ENCODE measurements around the gene SP1. TPM values are rescaled to one million over a fixed set of nuclear protein-coding genes. Genes with fewer than 3 reads are reported as not detected.
"Not testable (repeated sequence)": the region's sequence is repeated elsewhere in the genome, so short reads cannot be mapped to it uniquely, and the experiment has no call there.

Gene SP1
- total RNA-seq, 2 experiments from 2014 or later = 72.2 to 76.5 TPM

DNA sequence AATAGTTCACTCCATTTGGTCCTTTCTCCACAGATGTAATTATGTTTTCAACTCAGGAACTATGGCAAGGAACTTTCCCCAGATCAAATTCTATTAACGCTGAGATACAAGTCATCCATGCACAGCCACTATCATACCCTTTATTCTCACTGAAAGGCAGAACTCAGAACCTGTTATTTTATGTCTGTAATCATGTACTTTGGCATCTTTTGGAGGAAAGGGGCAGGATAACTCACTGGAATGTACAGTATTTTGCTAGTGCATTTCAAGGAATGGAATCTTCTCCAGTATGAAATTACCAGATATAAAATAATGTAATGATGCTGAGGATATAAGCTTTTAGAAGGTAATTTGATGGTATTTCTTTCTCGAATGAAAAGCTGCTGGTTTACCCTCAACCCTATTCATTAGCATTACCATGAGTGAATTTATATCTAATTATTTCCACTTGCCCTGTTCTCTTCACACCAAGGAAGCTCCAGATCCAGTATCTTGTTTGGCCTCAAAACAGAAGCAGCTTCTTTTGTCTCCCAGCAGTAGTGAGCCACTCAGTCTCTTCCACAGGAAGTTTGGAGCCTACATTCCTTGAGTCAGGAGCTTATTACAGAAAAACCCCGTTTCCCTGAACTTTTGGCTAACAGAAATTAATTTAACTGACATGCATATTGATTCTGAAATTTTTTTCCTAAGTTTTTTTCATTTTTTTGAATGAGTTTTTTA lies 33.7 kb downstream of the SP1 start:
- Mint-ChIP-seq H3K4me3 (no peak overlapping the region), H3K4me1 (ENCODE audit: low read depth) (peaks cover 24% of the 10 kb centered on the region), H3K27ac (no peak overlapping the region), H3K27me3 (ENCODE audit: low read depth) (no peaks in the 10 kb centered on the region), H3K36me3 (ENCODE audit: low read depth) (peaks cover 37% of the 10 kb centered on the region), H3K9me3 (ENCODE audit: insufficient read depth) (no peaks in the 10 kb centered on the region)
- DNase-seq (no peak), ATAC-seq (no peak)
- POLR2A ChIA-PET = no interaction called here
- CTCF ChIA-PET = interaction anchor here (0.7 to 6.4 kb wide), 4 partner anchors 17 to 69 kb away, joined by 3 to 42 read pairs (median 4); no protein-coding TSS in a partner anchor

DNA sequence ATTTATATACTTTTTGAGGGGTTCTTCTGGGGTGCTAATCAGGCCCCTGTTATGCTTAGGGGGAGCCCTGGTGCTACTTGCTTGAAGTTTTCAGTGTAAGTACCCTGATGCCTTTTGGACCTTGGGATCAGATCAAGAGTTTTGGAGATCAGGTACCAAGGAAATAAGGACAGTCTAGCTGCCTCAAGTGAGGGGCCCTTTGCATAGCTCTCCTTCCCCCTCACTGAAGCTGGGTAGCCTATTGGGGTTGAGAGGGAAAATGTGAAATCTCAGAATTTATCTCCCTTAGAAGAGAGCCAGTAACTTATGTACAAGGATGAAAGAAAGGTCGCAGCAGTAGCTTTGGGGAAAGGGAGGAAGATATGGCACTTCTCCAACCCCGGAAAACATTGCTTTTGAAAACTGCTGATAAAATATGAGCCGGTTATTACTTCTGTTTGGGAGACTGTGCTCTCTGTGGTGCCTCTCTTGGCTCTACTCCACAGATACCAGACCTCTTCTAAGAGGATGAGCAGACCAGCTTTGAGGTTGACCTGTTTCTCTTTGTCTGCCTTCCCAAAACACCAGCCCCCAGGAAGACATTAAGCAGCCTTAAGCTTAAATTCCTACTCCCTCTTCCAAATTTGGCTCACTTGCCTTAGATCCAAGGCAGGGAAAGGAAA lies 34.9 kb downstream of the SP1 start:
- Mint-ChIP-seq H3K4me3 (no peak overlapping the region), H3K9me3 (ENCODE audit: insufficient read depth) (no peaks in the 10 kb centered on the region), H3K4me1 (ENCODE audit: low read depth) (peaks cover 24% of the 10 kb centered on the region), H3K27me3 (ENCODE audit: low read depth) (no peaks in the 10 kb centered on the region), H3K36me3 (ENCODE audit: low read depth) (peaks cover 32% of the 10 kb centered on the region), H3K27ac (no peak overlapping the region)
- DNase-seq (no peak), ATAC-seq (no peak)
- ChIA-PET CTCF (interaction anchor here (0.8 to 6.4 kb wide), 5 partner anchors 10 to 94 kb away, joined by 3 to 42 read pairs (median 4); no protein-coding TSS in a partner anchor), POLR2A (no interaction called here)

- H3K4me3 Mint-ChIP-seq; POLR2A ChIA-PET; H3K27me3 Mint-ChIP-seq (ENCODE audit: low read depth); H3K9me3 Mint-ChIP-seq (ENCODE audit: insufficient read depth); DNase-seq; ATAC-seq; H3K27ac Mint-ChIP-seq: not testable (repeated sequence)
- CTCF ChIA-PET = interaction anchor here (1.3 to 6.4 kb wide), 4 partner anchors 9 to 95 kb away, joined by 3 to 42 read pairs (median 4); no protein-coding TSS in a partner anchor
- H3K36me3 Mint-ChIP-seq (ENCODE audit: low read depth) = peaks cover 26% of the 10 kb centered on the region
- H3K4me1 Mint-ChIP-seq (ENCODE audit: low read depth) = peaks cover 27% of the 10 kb centered on the region
Measured at GRCh38 chr12:53415752-53416389, 35.9 kb downstream of the SP1 start.

DNA sequence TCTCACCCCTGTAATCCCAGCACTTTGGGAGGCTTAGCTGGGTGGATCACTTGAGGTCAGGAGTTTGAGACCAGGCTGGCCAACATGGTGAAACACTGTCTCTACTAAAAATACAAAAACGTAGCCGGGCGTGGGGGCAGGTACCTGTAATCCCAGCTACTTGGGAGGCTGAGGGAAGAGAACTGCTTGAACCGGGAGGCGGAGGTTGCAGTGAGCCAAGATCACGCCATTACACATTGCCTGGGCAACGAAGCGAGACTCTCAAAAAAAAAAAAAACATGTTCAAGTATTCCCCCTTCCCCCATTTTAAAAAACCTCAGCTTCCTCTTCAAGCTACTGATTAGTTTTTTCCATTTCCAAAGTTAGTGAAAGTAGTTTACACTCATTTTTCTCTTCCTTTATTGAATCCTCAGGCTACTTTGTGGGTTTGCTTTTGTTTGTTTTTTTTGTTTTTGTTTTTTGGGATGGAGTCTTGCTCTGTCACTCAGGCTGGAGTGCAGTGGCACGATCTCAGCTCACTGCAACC lies 37.4 kb downstream of the SP1 start:
- peaks cover 28% of the 10 kb centered on the region for H3K4me1 Mint-ChIP-seq (ENCODE audit: low read depth)
- H3K4me3 Mint-ChIP-seq; H3K9me3 Mint-ChIP-seq (ENCODE audit: insufficient read depth); H3K27ac Mint-ChIP-seq; H3K27me3 Mint-ChIP-seq (ENCODE audit: low read depth); DNase-seq; ATAC-seq: not testable (repeated sequence)
- POLR2A ChIA-PET = interaction anchor here (0.6 to 1.9 kb wide), 5 partner anchors 40 to 177 kb away, joined by 3 to 5 read pairs (median 3); partner anchors contain the start of gene AAAS
- H3K36me3 Mint-ChIP-seq (ENCODE audit: low read depth) = peaks cover 13% of the 10 kb centered on the region
- CTCF ChIA-PET = interaction anchor here (0.9 to 2.7 kb wide), 8 partner anchors 8 to 96 kb away, joined by 3 to 39 read pairs (median 6); partner anchors contain the start of gene AAAS

GRCh38 chr12:53418221-53418620 lies 38.2 kb downstream of the SP1 start:
- Mint-ChIP-seq H3K4me1 (ENCODE audit: low read depth) (peaks cover 20% of the 10 kb centered on the region), H3K4me3 (no peak overlapping the region), H3K9me3 (ENCODE audit: insufficient read depth) (no peaks in the 10 kb centered on the region), H3K36me3 (ENCODE audit: low read depth) (peaks cover 5% of the 10 kb centered on the region), H3K27me3 (ENCODE audit: low read depth) (no peaks in the 10 kb centered on the region), H3K27ac (no peak overlapping the region)
- POLR2A ChIA-PET = interaction anchor here (1.0 to 1.9 kb wide), 2 partner anchors 35 to 97 kb away, joined by 3 to 5 read pairs; partner anchors contain the start of gene AAAS
- CTCF ChIA-PET = interaction anchor here (0.9 to 2.7 kb wide), 7 partner anchors 17 to 97 kb away, joined by 3 to 39 read pairs (median 6); partner anchors contain the start of gene AAAS
- ATAC-seq (no peak), DNase-seq (no peak)

DNA sequence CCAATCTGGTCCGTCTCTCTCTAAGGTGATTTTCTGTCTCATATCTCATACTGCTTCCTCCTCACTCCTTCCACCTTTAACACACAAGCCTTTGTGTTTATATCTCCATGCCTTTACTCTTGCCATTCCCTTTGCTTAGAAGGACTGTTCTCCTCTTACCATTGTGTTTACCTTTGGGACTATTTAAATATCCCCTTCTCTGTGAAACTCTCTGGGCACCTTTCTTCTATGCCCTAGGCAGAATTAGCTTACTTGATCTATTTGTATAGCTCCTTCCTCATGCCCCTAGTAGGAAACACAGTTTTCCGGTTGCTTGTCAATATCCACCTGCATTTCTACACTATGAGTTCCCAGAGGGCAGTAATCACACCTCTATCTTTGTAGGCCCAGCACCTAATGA lies 39.8 kb downstream of the SP1 start:
- POLR2A ChIA-PET = no interaction called here
- no peak for ATAC-seq
- H3K9me3 Mint-ChIP-seq (ENCODE audit: insufficient read depth) = no peaks in the 10 kb centered on the region
- H3K27ac Mint-ChIP-seq = no peak overlapping the region
- H3K4me3 Mint-ChIP-seq = no peak overlapping the region
- CTCF ChIA-PET = interaction anchor here (0.7 to 7.5 kb wide), 9 partner anchors 10 to 99 kb away, joined by 3 to 171 read pairs (median 13); partner anchors contain the start of gene AAAS
- H3K27me3 Mint-ChIP-seq (ENCODE audit: low read depth) = no peaks in the 10 kb centered on the region
- H3K4me1 Mint-ChIP-seq (ENCODE audit: low read depth) = peaks cover 17% of the 10 kb centered on the region
- peaks cover 1% of the 10 kb centered on the region for H3K36me3 Mint-ChIP-seq (ENCODE audit: low read depth)
- DNase-seq = no peak

DNA sequence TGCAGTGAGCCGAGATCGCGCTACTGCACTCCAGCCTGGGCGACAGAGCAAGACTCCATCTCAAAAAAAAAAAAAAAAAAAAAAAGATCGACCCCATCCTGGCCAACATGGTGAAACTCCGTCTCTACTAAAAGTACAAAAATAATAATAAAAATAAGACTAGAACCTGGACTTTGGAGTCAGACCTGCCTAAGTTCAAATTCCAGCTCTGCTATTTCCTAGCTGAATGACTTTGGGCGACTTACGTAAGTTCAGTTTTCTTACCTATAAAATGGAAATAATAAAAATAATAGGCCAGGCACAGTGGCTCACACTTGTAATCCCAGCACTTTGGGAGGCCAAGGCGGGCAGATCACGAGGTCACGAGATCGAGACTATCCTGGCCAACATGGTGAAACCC lies 42.3 kb downstream of the SP1 start:
- H3K27ac Mint-ChIP-seq; H3K27me3 Mint-ChIP-seq (ENCODE audit: low read depth); ATAC-seq; H3K4me3 Mint-ChIP-seq; DNase-seq; H3K36me3 Mint-ChIP-seq (ENCODE audit: low read depth); H3K9me3 Mint-ChIP-seq (ENCODE audit: insufficient read depth): not testable (repeated sequence)
- CTCF ChIA-PET = interaction anchor here (1.2 to 7.5 kb wide), 4 partner anchors 40 to 263 kb away, joined by 3 to 171 read pairs (median 20); no protein-coding TSS in a partner anchor
- H3K4me1 Mint-ChIP-seq (ENCODE audit: low read depth) = peaks cover 15% of the 10 kb centered on the region
- POLR2A ChIA-PET = interaction anchor here (1.8 kb wide), 1 partner anchor 70 kb away, joined by 7 read pairs; no protein-coding TSS in a partner anchor

DNA sequence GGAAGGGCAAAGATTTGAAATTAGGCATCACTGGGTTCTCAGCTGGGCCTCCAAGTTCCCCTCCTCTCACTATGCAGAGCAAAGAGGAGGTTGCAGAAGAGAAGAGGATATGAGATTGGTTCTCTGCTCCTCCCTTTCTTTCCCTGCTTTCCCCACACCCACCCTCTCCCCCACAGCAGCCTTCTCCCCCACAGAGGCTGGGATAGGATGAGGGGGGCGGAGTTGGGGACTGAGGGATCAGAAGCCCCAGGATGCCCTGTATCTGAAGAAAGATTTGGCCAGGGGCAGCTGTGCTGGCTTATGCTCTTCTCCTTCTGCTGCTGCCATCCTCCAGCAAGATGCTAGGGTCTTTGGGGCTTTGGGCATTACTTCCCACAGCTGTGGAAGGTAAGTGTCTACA lies 43.6 kb downstream of the SP1 start, which contains the start of gene AMHR2:
AMHR2 (plus strand) TSS at position 259 of the 400 bp plus-strand sequence; CDS start at position 339, 80 bp downstream.
- ChIA-PET POLR2A (no interaction called here), CTCF (interaction anchor here (0.8 to 7.5 kb wide), 5 partner anchors 69 to 103 kb away, joined by 3 to 171 read pairs (median 3); no protein-coding TSS in a partner anchor)
- no peak within 1 kb of the TSS for H3K4me3 Mint-ChIP-seq
- peak within 1 kb of the TSS; percentile 26 for H3K27ac Mint-ChIP-seq
- H3K36me3 Mint-ChIP-seq (ENCODE audit: low read depth) = no peaks in the 10 kb centered on the region
- no peak for ATAC-seq
- H3K4me1 Mint-ChIP-seq (ENCODE audit: low read depth) = peaks cover 11% of the 10 kb centered on the region
- no peaks in the 10 kb centered on the region for H3K9me3 Mint-ChIP-seq (ENCODE audit: insufficient read depth)
- DNase-seq = no peak
- H3K27me3 Mint-ChIP-seq (ENCODE audit: low read depth) = no peaks in the 10 kb centered on the region

DNA sequence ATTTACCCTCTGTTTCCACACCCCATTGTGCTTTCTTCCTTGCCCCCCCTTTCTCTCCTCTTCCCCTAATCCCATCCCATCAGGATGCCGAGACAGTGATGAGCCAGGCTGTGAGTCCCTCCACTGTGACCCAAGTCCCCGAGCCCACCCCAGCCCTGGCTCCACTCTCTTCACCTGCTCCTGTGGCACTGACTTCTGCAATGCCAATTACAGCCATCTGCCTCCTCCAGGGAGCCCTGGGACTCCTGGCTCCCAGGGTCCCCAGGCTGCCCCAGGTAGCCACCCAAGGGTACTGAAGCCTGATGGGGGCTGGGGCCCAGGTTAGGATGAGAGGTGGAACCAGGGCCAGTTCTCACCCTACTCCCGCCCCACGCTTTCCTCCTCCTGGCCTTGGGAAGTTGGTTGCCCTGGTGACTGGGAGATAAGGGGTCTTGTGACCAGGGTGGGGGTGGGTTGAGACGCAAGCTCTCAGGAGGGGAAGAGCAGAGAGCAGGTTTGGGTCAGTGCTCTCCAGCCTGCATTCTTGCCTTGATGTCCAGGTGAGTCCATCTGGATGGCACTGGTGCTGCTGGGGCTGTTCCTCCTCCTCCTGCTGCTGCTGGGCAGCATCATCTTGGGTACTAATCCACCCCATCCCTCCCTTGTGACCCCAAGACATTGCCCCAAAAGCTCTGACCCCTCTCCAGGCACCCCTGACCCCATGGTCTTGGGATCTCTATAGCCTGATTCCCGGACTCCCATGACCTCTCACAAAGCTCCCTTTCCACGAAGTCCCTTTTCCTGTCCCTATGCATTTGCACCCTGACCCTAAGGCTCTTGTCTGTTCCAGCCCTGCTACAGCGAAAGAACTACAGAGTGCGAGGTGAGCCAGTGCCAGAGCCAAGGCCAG lies 44.9 kb downstream of the SP1 start:
- H3K27ac Mint-ChIP-seq = no peak overlapping the region
- POLR2A ChIA-PET = interaction anchor here (0.7 to 1.2 kb wide), 2 partner anchors 13 to 100 kb away, joined by 3 read pairs; no protein-coding TSS in a partner anchor
- no peaks in the 10 kb centered on the region for H3K36me3 Mint-ChIP-seq (ENCODE audit: low read depth)
- peaks cover 11% of the 10 kb centered on the region for H3K4me1 Mint-ChIP-seq (ENCODE audit: low read depth)
- ATAC-seq (no peak), DNase-seq (no peak)
- H3K27me3 Mint-ChIP-seq (ENCODE audit: low read depth) = no peaks in the 10 kb centered on the region
- H3K9me3 Mint-ChIP-seq (ENCODE audit: insufficient read depth) = no peaks in the 10 kb centered on the region
- CTCF ChIA-PET = interaction anchor here (1.0 to 7.5 kb wide), 6 partner anchors 8 to 266 kb away, joined by 3 to 171 read pairs (median 4); partner anchors contain the start of gene AAAS
- no peak overlapping the region for H3K4me3 Mint-ChIP-seq

- ChIA-PET CTCF (interaction anchor here (1.0 to 7.5 kb wide), 6 partner anchors 9 to 266 kb away, joined by 3 to 171 read pairs (median 4); partner anchors contain the start of gene AAAS), POLR2A (interaction anchor here (1.0 to 1.2 kb wide), 3 partner anchors 15 to 117 kb away, joined by 3 read pairs; no protein-coding TSS in a partner anchor)
- no peaks in the 10 kb centered on the region for H3K27me3 Mint-ChIP-seq (ENCODE audit: low read depth)
- H3K36me3 Mint-ChIP-seq (ENCODE audit: low read depth) = no peaks in the 10 kb centered on the region
- H3K4me1 Mint-ChIP-seq (ENCODE audit: low read depth) = peaks cover 10% of the 10 kb centered on the region
- H3K27ac Mint-ChIP-seq = no peak overlapping the region
- H3K4me3 Mint-ChIP-seq = no peak overlapping the region
- no peak for ATAC-seq
- H3K9me3 Mint-ChIP-seq (ENCODE audit: insufficient read depth) = no peaks in the 10 kb centered on the region
- DNase-seq = no peak
Measured at GRCh38 chr12:53425515-53426150, 45.7 kb downstream of the SP1 start.

All from activated CD8-positive, alpha-beta T cell treated with anti-CD3 and anti-CD28 coated beads, Interleukin-2, amount 10 ng/mL, durations not matched to agents 7 days and 5 days (primary cell).